HTERT RPE-1 (cell line): ENCODE results near the gene BBS5.
"Not testable (repeated sequence)": the region's sequence is repeated elsewhere in the genome, so short reads cannot be mapped to it uniquely, and the experiment has no call there.

ENCODE experiments used
- in situ Hi-C: fragments of 300-500 bp; cut with MboI; formaldehyde crosslinking; loops from 4 replicates; pipeline ENCODE4 v1.14.3; 2020; ENCODE audit warnings: low sequenced_read_pairs

The BBS5 gene

DNA sequence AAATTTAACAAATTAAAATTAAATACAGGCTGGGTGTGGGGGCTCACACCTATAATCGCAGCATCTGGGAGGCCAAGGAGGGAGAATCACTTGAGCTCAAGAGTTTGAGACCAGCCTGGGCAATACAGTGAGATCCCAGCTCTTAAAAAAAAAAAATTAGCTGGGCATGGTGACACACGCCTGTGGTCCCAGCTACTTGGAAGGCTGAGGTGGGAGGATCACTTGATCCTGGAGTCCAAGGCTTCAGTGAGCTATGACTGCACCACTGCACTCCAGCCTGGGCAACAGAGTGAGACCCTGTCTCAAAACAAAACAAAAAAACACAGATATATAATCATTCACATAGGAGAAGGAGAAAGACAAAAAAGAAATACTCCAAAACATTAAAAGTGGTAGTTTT is 60.2 kb downstream of the BBS5 start:
- in situ Hi-C loops, result not testable (repeated sequence)

DNA sequence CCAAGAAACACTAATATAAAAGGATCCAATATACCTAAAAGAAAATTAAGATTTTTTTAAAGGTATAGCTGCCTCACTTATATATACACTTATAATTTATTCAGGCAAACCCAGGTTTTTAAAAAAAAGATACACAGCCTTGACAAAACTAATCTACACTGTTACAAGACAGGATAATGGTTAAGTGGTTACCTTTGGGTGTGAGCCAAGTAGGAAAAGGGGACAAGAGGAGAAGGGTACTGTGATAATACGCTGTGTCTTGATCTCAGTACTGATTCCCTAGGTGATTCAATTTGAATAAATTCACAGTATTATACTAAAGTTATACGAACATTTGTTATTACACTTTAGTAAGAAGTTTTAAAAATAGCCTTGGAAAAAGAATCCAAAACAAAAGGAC is 60.9 kb downstream of the BBS5 start:
- in situ Hi-C loops, result no loop called here

- in situ Hi-C loops, result no loop called here
Observed at GRCh38 chr2:169542433-169542832, 63.1 kb downstream of the BBS5 start.

DNA sequence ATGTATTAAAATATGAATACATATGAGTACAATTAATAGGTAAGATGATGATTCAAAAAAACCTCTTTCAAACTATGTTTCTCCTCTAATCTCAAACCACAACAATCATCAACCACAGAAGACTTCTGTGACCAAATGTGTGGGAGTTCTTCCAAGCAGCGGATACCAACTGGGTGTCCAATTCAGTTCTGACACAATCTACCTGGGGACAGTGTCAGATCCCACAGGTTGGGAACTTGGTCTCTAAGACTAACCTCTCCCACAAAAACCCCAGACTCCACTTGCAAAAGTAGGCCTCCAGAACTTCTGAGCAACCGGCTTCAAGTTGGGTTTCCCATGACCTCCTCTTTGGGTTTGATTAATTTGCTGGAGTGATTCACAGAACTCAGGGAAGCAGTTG is 67.5 kb downstream of the BBS5 start:
- in situ Hi-C loops, result no loop called here
